Esophagus muscularis mucosa (tissue), 4 donors: ENCODE measurements around the gene ZNF469. TPM values are rescaled to one million over a fixed set of nuclear protein-coding genes. Genes with fewer than 3 reads are reported as not detected.

Experiments
- DNase-seq: peaks from one replicate; pipeline ENCODE4 v3.0.0-alpha.2; 2017; ENCODE audit errors: extremely low spot score
- H3K27ac ChIP-seq, 4 donors: fragments of 200-600 bp; sonication (generic); replicated peaks in 1 of 4; 1 replicate in 3 of 4; 2 replicates in 1 of 4; pipeline ENCODE4 v1.5.1; 2016 to 2019; ENCODE audit warnings: mild to moderate bottlenecking in 1 of 4
- H3K27me3 ChIP-seq, 4 donors: fragments of 200-600 bp; sonication (generic); one replicate each; pipeline versions ENCODE4 v1.5.1 to v1.6.0; 2016 to 2019
- H3K36me3 ChIP-seq, 4 donors: fragments of 200-600 bp; sonication (generic); one replicate each; pipeline ENCODE4 v1.5.1; 2016 to 2019
- H3K4me1 ChIP-seq, 4 donors: fragments of 200-600 bp; sonication (generic); one replicate each; pipeline ENCODE4 v1.5.1; 2016 to 2019
- H3K4me3 ChIP-seq, 4 donors: fragments of 200-600 bp; sonication (generic); 1 replicate in 2 of 4; 2 replicates in 2 of 4; pipeline ENCODE4 v1.5.1; 2016 to 2019; ENCODE audit warnings: mild to moderate bottlenecking in 4 of 4, moderate library complexity in 1 of 4
- H3K9me3 ChIP-seq, 4 donors: fragments of 200-600 bp; sonication (generic); 1 replicate in 3 of 4; 2 replicates in 1 of 4; pipeline ENCODE4 v1.5.1; 2016 to 2019
- CTCF ChIP-seq, 3 experiments: fragments of 200-600 bp in 2 of 3; fragments of 450-650 bp in 1 of 3; sonication (generic) in 2 of 3; IDR thresholded peaks; one replicate each; pipeline ENCODE4 v1.5.1; 2017 to 2019; ENCODE audit warnings: antibody characterized with exemption in 3 of 3, mild to moderate bottlenecking in 2 of 3, moderate library complexity in 1 of 3
- EP300 ChIP-seq: sonication (generic); formaldehyde crosslinking; IDR thresholded peaks from one replicate; pipeline ENCODE4 v1.6.1; 2017; ENCODE audit warnings: antibody characterized with exemption
- POLR2A ChIP-seq: fragments of 450-650 bp; IDR thresholded peaks from one replicate; pipeline ENCODE4 v1.6.1; 2017; ENCODE audit warnings: antibody characterized with exemption, moderate library complexity, mild to moderate bottlenecking, low read depth
- POLR2AphosphoS5 ChIP-seq, 2 donors: sonication (generic); formaldehyde crosslinking; IDR thresholded peaks; one replicate each; pipeline ENCODE4 v1.6.1; 2017; ENCODE audit warnings: antibody characterized with exemption in 2 of 2
- WGBS: methylation state at CpG from one replicate; pipeline ENCODE4 v1.1.5; 2018; 5-methylcytosine and 5-hydroxymethylcytosine counted together
- intact Hi-C: fragments of 100-400 bp; cut with DNase I; formaldehyde crosslinking; loops from one replicate; pipeline ENCODE4 v1.15.1; 2023
- total RNA-seq, 4 donors: library from RNA; depleted of rRNA; stranded (reverse); fragments of >200 nt; gene quantifications; one replicate each; pipeline versions ENCODE4 v1.1.0 to v1.2.1, GENCODE V29; 2016

The ZNF469 gene
- total RNA-seq, 4 donors from 2014 or later: 1.2 to 3.7 (median 2.2) TPM

GRCh38 chr16:88389191-88389590 lies 6.4 kb downstream of the ZNF469 start:
- Histone ChIP-seq H3K27ac (no peak overlapping the region), H3K4me3 (no peak overlapping the region), H3K4me1 (peaks cover 14 to 22% (median 19%) of the 10 kb centered on the region in 4 donors), H3K36me3 (no peaks in the 10 kb centered on the region), H3K27me3 (peaks cover 0 to 59% (median 3%) of the 10 kb centered on the region in 4 donors), H3K9me3 (no peaks in the 10 kb centered on the region)
- TF ChIP-seq CTCF (IDR thresholded peaks at IDR 0.05) (no peak), POLR2AphosphoS5 (IDR thresholded peaks at IDR 0.05) (no peak), POLR2A (no peak), EP300 (no peak)
- intact Hi-C loops: no loop called here
- DNase-seq: no peak
- 90% methylated on average over 24 of the region's 24 CpGs for WGBS

- no peak overlapping the region for H3K4me3 ChIP-seq
- H3K9me3 ChIP-seq: no peaks in the 10 kb centered on the region
- H3K4me1 ChIP-seq: peaks cover 12 to 20% (median 15%) of the 10 kb centered on the region in 4 donors
- no peak overlapping the region for H3K27ac ChIP-seq
- TF ChIP-seq POLR2AphosphoS5 (IDR thresholded peaks at IDR 0.05) (no peak), CTCF (IDR thresholded peaks at IDR 0.05) (no peak), EP300 (no peak), POLR2A (no peak)
- intact Hi-C loops: no loop called here
- 75% methylated on average over 17 of the region's 20 CpGs for WGBS
- no peak for DNase-seq
- peaks cover 0 to 54% (median under 1%) of the 10 kb centered on the region in 4 donors for H3K27me3 ChIP-seq
- H3K36me3 ChIP-seq: no peaks in the 10 kb centered on the region
Measured at GRCh38 chr16:88389621-88390160, 6.9 kb downstream of the ZNF469 start.

GRCh38 chr16:88390265-88390664 lies 7.5 kb downstream of the ZNF469 start:
- Histone ChIP-seq H3K9me3 (no peaks in the 10 kb centered on the region), H3K36me3 (no peaks in the 10 kb centered on the region)
- intact Hi-C loops: no loop called here

GRCh38 chr16:88390735-88391134 lies 8.0 kb downstream of the ZNF469 start:
- Histone ChIP-seq H3K27ac (no peak overlapping the region), H3K9me3 (no peaks in the 10 kb centered on the region), H3K36me3 (no peaks in the 10 kb centered on the region), H3K4me3 (no peak overlapping the region), H3K4me1 (peaks cover 12 to 20% (median 15%) of the 10 kb centered on the region in 4 donors), H3K27me3 (peaks cover 0 to 45% (median 0%) of the 10 kb centered on the region in 4 donors)
- intact Hi-C loops: no loop called here
- DNase-seq: no peak
- WGBS: 90% methylated on average over 13 of the region's 13 CpGs
- TF ChIP-seq POLR2A: no peak
- no peak for TF ChIP-seq CTCF (IDR thresholded peaks at IDR 0.05)
- TF ChIP-seq POLR2AphosphoS5 (IDR thresholded peaks at IDR 0.05): no peak
- no peak for TF ChIP-seq EP300

More at GRCh38 chr16:88390265-88390664, 7.5 kb downstream of the ZNF469 start:
- WGBS: no CpG with 5 or more reads among the region's 9 CpGs
- H3K4me1 ChIP-seq: peaks cover 12 to 20% (median 15%) of the 10 kb centered on the region in 4 donors
- H3K27me3 ChIP-seq: peaks cover 0 to 48% (median 0%) of the 10 kb centered on the region in 4 donors
- TF ChIP-seq POLR2A: no peak
- TF ChIP-seq CTCF (IDR thresholded peaks at IDR 0.05): no peak
- TF ChIP-seq EP300: no peak
- no peak for TF ChIP-seq POLR2AphosphoS5 (IDR thresholded peaks at IDR 0.05)
- DNase-seq: no peak
- H3K4me3 ChIP-seq: no peak overlapping the region
- H3K27ac ChIP-seq: no peak overlapping the region
